Activated CD8-positive, alpha-beta memory T cell treated with anti-CD3 and anti-CD28 coated beads for 36 hours (primary cell): ENCODE data around the gene PLEKHG4. TPM values are rescaled to one million over a fixed set of nuclear protein-coding genes. Genes with fewer than 3 reads are reported as not detected.

Source experiments
- CTCF ChIA-PET: fragments of 350-600 bp; sonication (Branson Sonifier 250); formaldehyde crosslinking; loops from one replicate; lab custom pipeline; 2021; ENCODE audit warnings: antibody characterized with exemption; lab: Charles Lee
- POLR2A ChIA-PET: fragments of 350-600 bp; sonication (Branson Sonifier 250); formaldehyde crosslinking; loops from one replicate; lab custom pipeline; 2021; ENCODE audit warnings: antibody characterized with exemption; lab: Charles Lee
- total RNA-seq, 2 experiments: library from RNA; stranded (reverse); gene quantifications; one replicate each; pipeline ENCODE4 v1.2.3, GENCODE V29; 2021

PLEKHG4 gene
- total RNA-seq, 2 experiments from 2014 or later: 25.8 to 26.1 TPM

DNA sequence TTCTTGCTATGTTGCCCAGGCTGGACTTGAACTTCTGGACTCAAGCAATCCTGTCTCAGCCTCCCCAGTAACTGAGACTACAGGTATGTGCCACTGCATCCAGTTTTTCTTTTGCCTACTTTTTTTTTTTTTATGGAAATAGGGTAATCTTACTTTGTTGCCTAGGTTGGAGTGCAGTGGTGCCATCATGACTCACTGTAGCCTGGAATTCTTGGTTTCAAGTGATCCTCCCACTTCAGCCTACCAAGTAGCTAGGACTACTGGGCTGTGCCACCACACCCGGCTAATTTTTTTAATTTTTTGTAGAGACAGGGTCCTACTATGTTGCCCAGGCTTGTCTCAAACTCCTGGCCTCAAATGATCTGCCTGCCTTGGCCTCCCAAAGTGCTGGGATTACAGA is 57.3 kb downstream of the PLEKHG4 start:
- ChIA-PET CTCF (no interaction called here), POLR2A (no interaction called here)

Other genes starting within 250 kb of the PLEKHG4 start
- 10 to 100 TPM; 18.1 to 20.0 TPM for gene PHAF1, start 169.6 kb upstream of the PLEKHG4 start, total RNA-seq
- 1 to 10 TPM; 2.0 to 2.1 TPM for gene B3GNT9, start 128.5 kb upstream of the PLEKHG4 start, total RNA-seq
- 10 to 100 TPM; 18.0 to 19.0 TPM for gene TRADD, start 119.6 kb upstream of the PLEKHG4 start, total RNA-seq
- gene FBXL8, start 119.6 kb upstream of the PLEKHG4 start, total RNA-seq: 10 to 100 TPM; 11.8 to 12.2 TPM
- 10 to 100 TPM in 1 of 2 experiments, 1 to 10 TPM in 1; 7.6 to 11.4 TPM for gene HSF4, start 114.8 kb upstream of the PLEKHG4 start, total RNA-seq
- gene NOL3, start 109.0 kb upstream of the PLEKHG4 start, total RNA-seq: 1 to 10 TPM; 4.9 to 5.2 TPM
- 10 to 100 TPM; 18.6 to 22.4 TPM for gene MATCAP1, start 95.6 kb upstream of the PLEKHG4 start, total RNA-seq
- gene EXOC3L1, start 89.4 kb upstream of the PLEKHG4 start, total RNA-seq: under 1 TPM in 1 of 2 experiments, not detected in 1; 0.19 TPM
- gene E2F4, start 87.4 kb upstream of the PLEKHG4 start, total RNA-seq: 100 to 1,000 TPM; 146 to 151 TPM
- 1 to 10 TPM; 5.5 to 5.8 TPM for gene ELMO3, start 80.4 kb upstream of the PLEKHG4 start, total RNA-seq
- 10 to 100 TPM; 61.2 to 61.7 TPM for gene TMEM208, start 52.4 kb upstream of the PLEKHG4 start, total RNA-seq
- 100 to 1,000 TPM; 113 to 118 TPM for gene FHOD1, start 32.1 kb upstream of the PLEKHG4 start, total RNA-seq
- 1 to 10 TPM; 6.7 to 7.8 TPM for gene SLC9A5, start 30.6 kb upstream of the PLEKHG4 start, total RNA-seq
- gene KCTD19, start 47.2 kb downstream of the PLEKHG4 start, total RNA-seq: 1 to 10 TPM; 1.4 to 1.5 TPM
- 1 to 10 TPM in 1 of 2 experiments, under 1 TPM in 1; 0.55 to 1.1 TPM for gene LRRC36, start 47.3 kb downstream of the PLEKHG4 start, total RNA-seq
- not detected for gene TPPP3, start 114.0 kb downstream of the PLEKHG4 start, total RNA-seq
- gene ZDHHC1, start 136.9 kb downstream of the PLEKHG4 start, total RNA-seq: 1 to 10 TPM; 1.0 to 1.1 TPM
- gene HSD11B2, start 151.6 kb downstream of the PLEKHG4 start, total RNA-seq: 1 to 10 TPM; 1.3 to 1.9 TPM
- 10 to 100 TPM; 42.2 to 45.0 TPM for gene ATP6V0D1, start 201.6 kb downstream of the PLEKHG4 start, total RNA-seq
- gene AGRP, start 204.0 kb downstream of the PLEKHG4 start, total RNA-seq: under 1 TPM in 1 of 2 experiments, not detected in 1; 0.25 TPM
- 10 to 100 TPM; 23.4 to 30.9 TPM for gene RIPOR1, start 249.3 kb downstream of the PLEKHG4 start, total RNA-seq